GM19324 (cell line): ENCODE data around the gene PKN1.

Experiments
- ATAC-seq: cut with Tn5 transposase; IDR thresholded peaks from one replicate; pipeline ENCODE4 v1.9.1; 2021; ENCODE audit warnings: mild to moderate bottlenecking, moderate library complexity; ENCODE audit not compliant: unreplicated experiment, low FRiP score

Gene PKN1

DNA sequence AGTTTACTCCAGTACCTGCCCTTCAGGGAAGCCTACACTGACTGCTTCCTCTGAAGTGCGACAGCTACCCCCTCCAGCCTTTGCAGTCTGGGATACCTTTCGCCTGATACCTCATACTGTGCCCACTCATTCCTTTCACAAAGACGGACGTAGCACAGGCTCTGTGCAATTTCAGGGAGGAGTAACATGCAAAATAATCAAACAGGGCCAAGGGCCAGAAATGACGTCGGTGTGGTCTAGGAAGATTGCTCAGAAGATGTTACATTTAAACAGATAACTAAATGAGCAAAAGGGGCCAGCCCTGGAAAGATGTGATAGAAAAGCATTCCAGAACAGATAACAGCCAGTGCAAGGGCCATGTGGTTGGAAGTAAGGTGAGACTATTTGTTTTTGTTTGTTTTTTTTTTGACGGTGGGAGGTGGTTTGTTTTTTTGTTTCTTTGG is 7.4 kb upstream of the PKN1 start:
- ATAC-seq: no peak

DNA sequence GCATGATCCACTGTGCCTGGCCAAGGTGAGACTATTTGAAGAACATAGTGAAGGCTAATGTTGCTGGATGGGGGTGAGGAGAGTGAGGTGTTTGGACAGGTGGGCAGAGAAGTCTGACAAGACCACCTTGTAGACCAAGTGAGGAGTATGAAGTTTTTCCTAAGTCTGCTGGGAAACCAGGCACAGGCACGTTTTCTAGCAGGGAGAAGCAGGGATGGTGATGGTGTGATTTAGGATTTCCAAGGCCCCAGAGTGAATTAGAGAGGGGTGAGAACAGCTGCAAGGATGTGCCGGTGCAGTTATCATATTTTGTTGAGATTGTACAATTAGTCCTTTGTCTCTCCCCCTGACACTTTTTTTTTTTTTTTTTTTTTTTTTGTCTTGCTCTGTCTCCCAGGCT is 5.6 kb upstream of the PKN1 start:
- no peak for ATAC-seq

DNA sequence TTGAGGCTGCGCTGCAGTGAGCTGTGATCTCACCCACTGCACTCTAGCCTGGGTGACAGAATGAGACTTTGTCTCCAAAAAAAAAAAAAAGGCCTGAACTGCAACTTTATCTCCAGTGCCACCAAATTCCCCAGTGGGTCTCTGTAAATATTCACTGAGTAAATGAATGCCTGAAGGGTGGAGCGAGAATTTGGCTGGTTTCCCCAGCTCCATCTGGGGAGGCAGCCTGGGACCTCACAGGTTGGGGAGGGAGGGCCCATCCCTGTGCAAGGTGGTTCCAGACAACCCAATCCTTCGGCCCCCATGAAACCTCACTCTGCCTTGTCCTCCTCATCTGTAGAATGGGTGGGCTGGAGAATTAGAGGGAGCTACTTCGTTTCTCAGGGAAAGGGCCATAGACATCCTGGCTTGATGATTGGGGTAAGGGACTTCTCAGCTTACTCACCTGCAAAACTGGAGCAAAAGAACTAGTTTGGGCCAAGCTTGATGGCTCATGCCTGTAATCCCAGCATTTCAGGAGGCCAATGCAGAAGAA is 4.2 kb upstream of the PKN1 start:
- ATAC-seq: no peak

DNA sequence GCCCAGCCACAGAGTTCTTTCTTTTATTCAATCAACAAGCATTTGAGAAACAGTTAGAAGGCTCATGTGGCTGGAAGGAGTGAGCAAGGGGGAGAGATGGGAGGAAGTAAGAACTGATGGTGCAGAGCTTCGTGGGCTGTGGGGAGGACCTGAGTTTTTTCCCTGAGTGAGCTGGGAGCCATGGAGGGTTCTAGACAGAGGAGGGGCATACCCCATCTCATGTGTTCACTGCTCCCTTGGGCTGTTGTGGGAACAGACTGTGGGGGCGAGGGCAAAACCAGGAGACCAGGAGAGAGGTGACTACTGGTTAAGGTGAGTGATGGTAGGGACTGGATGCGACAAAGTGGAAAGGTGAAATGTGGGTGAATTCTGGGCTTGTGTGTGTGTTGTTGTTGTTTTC is 2.4 kb upstream of the PKN1 start:
- ATAC-seq: no peak

DNA sequence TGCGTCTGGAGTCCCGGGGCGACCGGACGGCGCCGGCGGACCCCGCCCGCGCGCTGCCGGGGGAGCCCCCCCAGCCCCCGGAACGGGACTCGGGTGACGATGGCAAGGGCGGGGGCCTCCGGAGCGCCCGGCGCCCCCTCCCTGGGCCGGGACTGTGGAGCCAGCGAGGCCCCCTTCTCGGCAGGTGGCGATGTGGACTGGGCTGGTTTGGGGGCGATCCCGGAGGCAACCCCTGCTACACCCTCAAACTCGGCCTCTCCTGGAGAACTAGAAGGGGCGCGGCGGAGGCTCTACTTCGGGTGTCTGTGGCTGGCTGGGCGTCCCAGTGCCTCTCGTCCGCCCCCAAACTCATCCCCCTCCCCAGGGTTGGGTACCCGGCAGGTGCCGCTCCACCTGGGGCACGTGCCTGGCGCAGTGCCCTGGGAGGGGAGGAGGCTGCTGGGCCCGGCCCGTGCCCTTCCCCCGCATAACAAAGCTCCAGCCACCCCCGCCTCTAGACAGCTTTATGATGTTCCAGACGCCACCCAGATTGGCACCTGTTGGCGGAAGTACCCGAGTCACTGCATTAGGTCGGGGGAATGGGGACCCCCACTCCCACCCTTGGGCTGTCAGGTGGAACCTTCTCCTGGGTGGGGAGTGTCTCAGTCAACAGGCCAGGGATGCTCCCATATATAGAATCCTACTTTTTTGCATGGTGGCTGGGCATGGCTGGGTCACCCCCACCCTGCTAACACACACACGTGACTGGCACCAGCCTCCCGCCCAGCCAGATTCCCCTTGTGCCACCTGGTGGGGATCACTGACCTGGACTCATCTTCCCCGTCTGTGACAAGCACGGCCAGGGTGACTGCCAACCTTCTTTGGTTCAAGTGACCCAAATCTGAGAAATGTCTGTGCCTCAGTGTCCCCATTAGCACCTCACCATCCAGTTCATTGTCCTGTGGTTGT is 722 bp downstream of the PKN1 start:
- no peak for ATAC-seq

DNA sequence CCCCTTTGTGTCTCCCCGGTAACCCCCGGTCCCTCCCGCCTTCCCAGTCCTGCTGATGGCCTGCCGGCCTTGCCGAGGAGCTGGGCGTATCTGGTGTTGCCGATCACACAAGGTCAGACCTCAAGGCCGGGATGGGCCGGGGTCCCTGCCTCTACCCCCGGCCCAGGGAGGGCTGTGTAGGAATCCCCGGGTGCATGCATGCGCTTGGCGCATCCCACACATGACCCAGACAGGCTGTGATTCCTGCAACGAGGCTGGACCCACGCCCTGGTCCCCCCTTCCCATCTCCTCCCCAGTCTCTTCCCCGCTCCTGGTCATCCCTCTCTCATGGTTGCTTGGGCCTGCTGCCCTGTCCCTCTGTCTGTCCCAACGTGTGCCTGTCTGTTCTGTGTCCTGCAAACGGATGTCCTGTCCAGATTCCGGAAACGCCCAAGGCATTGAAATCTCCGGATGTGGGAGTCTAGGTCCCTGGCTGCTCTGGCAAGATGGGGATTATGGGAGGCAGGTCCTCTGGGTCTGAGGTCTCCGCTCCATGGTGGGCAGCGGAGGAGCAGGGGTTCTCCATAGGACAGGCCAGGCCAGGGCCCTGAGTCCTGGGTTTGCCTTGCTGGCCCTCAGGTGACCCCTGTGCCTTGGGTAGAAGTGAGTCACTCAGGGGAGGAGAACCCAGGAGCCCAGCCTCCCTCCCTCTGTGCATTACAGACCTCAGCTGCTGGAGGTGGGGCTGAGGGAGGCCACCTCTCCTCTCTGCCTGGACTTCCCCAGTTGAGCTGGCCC is 1.6 kb downstream of the PKN1 start:
- no peak for ATAC-seq

DNA sequence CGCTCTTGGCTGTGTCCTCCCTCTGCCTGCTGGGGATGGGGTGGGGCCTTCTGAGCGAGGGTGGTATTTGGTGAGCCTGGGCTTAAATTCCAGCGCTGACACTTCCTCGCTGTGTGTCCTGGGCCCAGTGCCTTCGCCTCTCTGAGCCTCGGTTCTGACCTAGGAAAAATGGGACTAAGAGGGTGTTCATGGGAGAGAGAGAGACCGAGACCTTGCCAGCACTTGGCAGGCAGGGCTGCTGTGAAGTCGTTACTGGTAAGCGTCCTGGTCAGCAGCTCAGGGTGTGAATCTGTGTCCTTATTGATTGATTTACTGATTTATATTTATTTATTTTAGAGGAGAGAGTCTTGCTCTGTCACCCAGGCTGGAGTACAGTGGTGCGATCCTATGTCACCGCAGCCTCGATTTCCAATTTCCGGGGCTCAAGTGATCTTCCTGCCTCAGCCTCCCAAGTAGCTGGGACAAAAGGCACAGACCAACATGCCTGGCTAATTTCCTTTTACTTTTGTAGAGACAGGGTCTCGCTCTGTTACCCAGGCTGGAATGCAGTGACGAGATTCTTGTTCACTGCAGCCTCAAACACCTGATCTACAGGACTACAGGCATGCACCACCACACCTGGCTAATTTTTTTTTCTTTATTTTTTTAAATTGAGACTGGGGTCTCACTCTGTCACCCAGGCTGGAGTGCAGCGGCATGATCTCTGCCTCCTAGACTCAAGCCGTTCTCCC is 2.4 kb downstream of the PKN1 start:
- ATAC-seq: no peak

DNA sequence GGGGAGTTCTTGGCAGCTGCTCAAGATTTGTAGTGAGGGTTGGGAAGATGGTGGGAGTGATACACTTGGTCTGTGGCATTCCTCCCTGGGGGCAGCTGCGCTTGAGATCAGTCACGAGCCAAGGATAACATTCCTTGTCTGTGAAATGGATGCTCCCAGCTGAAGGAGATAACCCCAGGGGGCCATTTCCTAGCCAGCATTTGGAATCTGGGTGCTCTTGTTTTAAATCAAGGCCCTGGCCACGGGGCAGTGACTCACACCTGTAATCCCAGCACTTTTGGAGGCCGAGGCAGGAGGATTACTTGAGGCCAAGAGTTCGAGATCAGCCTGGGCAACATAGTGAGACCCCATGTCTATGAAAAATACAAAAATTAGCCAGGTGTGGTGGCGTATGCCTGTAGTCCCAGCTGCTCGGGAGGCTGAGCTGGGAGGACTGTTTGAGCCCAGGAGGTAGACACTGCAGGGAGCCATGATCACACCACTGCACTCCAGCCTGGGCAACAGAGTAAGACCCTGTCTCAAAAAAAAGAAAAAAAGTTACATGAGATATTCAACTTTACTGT is 4.6 kb downstream of the PKN1 start:
- no peak for ATAC-seq

DNA sequence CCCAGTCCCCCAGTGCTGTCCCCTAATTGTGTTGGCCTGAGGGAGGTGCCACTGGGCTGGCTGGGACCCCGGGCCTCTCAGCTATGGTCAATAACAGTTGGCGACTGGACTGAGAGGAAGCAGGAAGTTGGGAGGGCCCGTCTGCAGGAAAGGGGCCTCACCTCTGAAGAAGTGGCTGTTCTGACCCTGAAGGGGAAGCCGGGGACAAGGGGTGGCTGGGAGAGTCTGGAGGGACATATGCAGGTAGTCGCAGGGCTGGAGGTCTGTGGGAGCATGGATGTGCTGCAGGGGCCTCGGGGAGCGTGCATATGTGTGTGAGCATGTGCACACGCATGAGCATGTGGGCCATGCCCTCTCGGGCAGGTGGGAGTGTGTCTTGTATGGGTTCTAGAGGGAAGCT is 5.9 kb downstream of the PKN1 start:
- ATAC-seq: no peak

DNA sequence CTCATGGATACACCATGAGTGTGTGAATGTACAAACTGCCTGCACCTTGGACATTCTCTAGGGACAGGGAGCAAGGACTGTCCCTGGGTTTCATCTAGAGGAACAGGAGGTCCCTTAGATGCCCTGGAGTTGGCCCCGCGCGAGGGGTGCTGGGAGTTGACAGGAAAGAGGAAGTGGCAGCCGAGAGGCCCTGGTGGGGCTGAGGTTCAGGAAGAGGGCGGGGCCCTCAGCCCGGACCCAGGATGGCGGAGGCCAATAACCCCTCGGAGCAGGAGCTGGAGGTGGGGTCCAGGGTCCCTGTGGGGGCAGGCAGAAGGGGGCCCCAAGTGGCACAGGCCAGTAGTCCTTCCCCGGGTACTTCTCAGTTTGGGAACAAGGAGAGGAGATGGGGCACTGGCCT is 6.9 kb downstream of the PKN1 start:
- no peak for ATAC-seq

DNA sequence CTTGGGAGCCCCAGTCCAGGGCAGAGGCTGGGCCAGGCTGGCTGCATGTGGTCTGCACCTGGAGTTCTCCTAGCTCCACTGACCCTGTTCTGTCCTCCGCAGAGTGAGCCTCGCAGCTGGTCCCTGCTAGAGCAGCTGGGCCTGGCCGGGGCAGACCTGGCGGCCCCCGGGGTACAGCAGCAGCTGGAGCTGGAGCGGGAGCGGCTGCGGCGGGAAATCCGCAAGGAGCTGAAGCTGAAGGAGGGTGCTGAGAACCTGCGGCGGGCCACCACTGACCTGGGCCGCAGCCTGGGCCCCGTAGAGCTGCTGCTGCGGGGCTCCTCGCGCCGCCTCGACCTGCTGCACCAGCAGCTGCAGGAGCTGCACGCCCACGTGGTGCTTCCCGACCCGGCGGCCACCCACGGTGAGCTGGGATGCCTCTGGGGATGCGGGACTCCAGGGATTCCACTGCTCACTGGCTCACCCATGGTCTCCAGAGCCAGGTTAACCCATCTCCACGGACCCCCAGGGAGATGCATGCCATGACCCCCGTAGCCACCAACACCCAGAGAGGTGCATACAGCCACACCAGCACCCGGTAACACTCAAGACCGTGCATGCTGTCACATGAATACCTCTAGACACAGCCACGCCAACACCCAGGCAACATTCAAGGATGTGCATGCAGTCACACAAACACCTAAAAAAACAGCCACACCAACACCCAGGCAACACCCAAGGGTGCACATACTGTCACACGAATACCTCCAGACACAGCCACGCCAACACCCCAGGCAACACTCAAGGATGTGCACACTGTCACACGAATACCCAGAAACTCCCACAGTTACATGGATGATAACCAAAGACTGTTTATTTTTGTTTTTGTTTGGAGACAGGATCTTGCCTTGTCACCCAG is 8.2 kb downstream of the PKN1 start:
- ATAC-seq: no peak

DNA sequence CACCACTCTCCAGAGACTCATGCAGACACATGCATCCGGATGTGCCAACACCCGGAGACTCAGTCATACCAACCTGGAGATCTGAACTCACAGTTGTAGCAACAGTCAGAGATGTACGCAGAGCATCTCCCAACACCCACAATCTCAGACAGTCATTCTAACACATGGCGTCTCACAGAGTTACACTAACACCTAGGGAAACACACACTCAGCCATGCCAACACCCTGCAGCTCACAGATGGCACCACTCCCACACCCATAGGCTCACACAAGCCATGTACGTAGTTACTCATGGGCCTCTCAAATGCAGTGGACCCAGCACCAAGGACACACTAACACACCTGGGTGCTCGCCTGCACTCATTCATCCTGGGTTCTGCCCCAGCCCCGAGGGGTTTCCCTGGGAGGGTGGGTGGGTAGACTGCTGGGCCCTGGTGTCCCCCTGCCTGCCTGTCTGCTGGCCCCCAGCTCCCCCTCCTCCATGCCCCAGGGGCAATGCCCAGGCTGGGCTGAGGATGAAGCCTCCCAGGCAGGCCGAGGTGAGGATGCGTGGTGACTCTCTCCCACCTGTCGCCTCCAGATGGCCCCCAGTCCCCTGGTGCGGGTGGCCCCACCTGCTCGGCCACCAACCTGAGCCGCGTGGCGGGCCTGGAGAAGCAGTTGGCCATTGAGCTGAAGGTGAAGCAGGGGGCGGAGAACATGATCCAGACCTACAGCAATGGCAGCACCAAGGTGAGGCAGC is 10.0 kb downstream of the PKN1 start:
- ATAC-seq: no peak

DNA sequence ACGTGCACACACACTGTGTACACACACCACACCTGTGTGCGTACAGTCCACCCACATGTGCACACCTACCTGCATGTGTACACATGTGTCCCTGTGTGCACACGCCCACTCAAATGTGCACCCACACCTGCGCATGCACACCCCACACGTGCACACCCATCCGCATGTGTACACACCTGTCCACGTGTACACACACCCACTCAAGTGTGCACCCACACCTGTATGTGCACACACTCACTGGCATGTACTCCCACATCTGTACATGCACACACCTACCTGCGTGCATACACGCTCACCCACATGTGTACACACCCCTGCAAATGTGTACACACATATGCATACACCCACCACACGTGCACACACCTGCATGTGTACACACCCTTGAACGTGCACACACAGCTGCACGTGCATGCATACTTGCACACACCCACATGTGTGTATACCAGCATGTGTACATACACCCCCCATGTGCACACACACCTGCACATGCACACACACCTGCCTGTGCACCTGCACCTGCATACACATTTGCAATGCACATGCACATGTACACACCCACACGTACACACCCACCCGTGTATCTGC is 10.6 kb downstream of the PKN1 start:
- no peak for ATAC-seq

DNA sequence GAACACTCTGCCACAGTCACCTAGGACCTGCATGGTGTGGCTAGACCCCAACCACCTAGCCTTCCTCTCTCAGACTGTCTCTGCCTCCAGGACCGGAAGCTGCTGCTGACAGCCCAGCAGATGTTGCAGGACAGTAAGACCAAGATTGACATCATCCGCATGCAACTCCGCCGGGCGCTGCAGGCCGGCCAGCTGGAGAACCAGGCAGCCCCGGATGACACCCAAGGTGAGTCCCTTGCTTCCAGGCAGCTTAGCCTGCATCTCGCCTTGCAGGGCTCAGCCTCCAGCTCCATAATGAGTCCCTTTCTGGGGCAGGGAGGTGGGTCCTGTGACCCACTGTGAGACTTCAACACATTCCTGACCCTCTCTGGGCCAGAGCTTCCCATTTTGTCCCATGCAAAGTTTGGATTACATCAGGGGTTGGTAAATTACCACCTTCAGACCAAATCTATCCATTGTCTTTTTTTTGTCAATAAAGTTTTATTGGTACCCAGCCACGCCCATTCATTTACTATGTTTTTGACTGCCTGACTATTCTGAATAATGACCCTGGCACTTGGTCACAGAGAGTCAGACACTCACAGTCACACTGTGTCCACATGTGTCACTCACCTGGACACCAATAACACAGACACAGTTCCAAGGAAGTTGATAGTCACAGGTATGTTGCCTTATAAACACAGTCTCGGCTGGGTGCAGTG is 13.4 kb downstream of the PKN1 start:
- ATAC-seq: no peak

DNA sequence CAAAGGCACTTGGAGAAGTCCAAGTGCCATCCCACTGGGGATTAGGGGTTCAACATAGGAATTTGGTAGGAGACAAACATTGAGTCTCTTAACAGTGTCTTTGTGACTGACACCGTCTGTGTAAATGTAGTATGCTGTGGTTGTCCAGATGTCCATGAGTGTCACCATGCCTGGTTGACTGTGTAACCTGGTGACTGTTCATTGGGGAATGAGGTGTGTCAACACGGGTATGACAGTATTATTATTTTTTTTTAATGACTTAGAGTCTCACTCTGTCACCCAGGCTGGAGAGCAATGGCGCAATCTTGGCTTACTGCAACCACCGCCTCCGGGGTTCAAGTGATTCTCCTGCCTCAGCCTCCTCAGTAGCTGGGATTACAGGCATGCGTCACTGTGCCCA is 16.2 kb downstream of the PKN1 start:
- no peak for ATAC-seq

DNA sequence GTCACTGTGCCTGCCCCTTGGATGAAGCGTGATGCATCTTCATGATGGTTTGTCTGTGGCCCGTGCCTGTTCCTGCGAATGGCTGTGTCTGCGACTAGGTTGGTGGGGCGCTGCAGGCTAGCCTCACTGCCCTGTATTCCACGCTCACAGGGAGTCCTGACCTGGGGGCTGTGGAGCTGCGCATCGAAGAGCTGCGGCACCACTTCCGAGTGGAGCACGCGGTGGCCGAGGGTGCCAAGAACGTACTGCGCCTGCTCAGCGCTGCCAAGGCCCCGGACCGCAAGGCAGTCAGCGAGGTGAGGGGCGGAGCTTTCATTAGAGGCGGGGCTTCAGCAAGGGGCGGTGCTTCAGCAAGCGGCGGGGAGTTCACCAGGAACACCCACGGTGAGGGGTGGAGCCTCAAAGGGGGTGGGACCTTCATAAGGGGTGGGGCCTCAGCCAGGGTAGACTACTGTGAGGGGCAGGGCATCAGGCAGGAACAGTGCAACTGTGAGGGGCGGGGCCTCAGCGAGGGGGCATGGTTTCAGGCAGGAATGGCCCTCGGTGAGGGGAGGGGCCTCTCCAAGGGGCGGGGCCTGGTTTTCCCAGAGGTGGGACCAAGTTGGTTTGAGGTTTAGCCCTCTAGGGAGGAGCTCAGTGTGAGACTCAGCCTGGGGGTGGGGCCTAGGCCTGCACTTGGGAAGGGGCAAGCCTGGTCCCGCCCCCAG is 17.2 kb downstream of the PKN1 start:
- ATAC-seq: no peak

DNA sequence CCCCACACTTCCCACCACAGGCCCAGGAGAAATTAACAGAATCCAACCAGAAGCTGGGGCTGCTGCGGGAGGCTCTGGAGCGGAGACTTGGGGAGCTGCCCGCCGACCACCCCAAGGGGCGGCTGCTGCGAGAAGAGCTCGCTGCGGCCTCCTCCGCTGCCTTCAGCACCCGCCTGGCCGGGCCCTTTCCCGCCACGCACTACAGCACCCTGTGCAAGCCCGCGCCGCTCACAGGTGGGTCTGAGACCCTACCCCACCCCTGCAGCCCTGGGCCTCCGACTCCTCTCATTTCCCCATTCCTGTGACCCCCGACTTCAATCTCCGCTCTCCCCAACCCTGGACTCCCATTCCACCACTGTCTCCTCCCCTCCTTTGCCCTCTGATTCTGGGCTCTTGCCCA is 17.8 kb downstream of the PKN1 start:
- ATAC-seq: no peak
